ENCODE measurements around the gene PLCL2. TPM values are rescaled to one million over a fixed set of nuclear protein-coding genes. Genes with fewer than 3 reads are reported as not detected.

The PLCL2 gene
- total and polyA plus RNA-seq, 9 donors = 12.6 to 54.2 (median 24.7) TPM

DNA sequence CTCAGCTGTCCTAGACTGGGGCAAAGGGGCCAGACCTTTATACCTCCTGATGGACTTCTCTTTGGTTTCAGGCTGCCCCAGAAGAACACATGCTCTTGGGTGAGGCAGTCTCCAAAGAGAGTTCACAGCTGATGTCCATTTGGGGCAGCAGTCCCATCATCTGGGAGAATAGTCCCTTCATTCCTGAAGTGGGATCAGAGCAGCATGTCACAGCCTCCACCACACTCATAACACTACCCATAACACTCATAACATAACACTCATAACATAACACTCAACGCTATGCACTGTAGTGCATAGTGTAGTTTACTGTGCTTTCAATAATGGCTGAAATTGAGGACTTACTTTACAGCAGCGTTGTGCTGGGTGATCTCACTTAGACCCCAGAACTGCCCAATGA, 36.7 kb upstream of the PLCL2 start:
- Histone ChIP-seq H3K36me3 (no peaks in the 10 kb centered on the region), H3K4me1 (ENCODE audit: insufficient read depth) (no peaks in the 10 kb centered on the region), H3K4me3 (no peak overlapping the region), H3K9me3 (no peaks in the 10 kb centered on the region), H3K27me3 (no peaks in the 10 kb centered on the region), H3K27ac (no peak overlapping the region)
- intact Hi-C loops (cut with DNase I) = no loop called here
- WGBS, 3 donors = 95 to 97% (median 96%) methylated on average over 2 of the region's 2 CpGs
- DNase-seq = no peak
- TF ChIP-seq, protein P1, sequence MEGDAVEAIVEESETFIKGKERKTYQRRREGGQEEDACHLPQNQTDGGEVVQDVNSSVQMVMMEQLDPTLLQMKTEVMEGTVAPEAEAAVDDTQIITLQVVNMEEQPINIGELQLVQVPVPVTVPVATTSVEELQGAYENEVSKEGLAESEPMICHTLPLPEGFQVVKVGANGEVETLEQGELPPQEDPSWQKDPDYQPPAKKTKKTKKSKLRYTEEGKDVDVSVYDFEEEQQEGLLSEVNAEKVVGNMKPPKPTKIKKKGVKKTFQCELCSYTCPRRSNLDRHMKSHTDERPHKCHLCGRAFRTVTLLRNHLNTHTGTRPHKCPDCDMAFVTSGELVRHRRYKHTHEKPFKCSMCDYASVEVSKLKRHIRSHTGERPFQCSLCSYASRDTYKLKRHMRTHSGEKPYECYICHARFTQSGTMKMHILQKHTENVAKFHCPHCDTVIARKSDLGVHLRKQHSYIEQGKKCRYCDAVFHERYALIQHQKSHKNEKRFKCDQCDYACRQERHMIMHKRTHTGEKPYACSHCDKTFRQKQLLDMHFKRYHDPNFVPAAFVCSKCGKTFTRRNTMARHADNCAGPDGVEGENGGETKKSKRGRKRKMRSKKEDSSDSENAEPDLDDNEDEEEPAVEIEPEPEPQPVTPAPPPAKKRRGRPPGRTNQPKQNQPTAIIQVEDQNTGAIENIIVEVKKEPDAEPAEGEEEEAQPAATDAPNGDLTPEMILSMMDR (IDR thresholded peaks at IDR 0.05) = no peak
- no peak for TF ChIP-seq EP300 (IDR thresholded peaks at IDR 0.05)
- no peak for TF ChIP-seq POLR2A (IDR thresholded peaks at IDR 0.05)

DNA sequence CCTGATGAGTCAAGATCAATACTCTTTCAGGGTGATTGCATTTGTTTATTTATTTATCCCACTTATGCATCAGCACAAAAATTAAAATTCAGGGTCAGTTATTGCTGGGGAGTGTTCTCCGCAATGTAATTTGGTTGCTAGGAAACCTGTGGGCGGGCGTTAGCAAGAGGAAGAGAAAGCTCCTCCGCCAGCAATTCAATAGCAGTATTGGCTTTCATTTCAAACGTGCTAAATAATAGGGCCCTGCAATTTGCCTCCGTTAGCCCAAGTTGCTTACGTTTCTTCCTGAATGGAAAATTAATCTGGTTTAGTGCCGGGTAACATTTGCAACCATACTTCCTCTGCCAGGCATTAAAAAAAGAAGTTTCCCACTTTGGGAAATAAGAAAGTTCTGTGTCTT, 35.5 kb upstream of the PLCL2 start:
- no peak for TF ChIP-seq POLR2A (IDR thresholded peaks at IDR 0.05)
- TF ChIP-seq, protein P1 (IDR thresholded peaks at IDR 0.05) = no peak
- TF ChIP-seq EP300 (IDR thresholded peaks at IDR 0.05) = no peak
- peak in 3 of 5 donors; percentile 46 to 51 (median 51) for DNase-seq
- Histone ChIP-seq H3K9me3 (no peaks in the 10 kb centered on the region), H3K4me1 (ENCODE audit: insufficient read depth) (no peaks in the 10 kb centered on the region), H3K36me3 (no peaks in the 10 kb centered on the region), H3K4me3 (no peak overlapping the region), H3K27ac (no peak overlapping the region), H3K27me3 (no peaks in the 10 kb centered on the region)
- 39 to 47% (median 43%) methylated on average over 8 of the region's 8 CpGs for WGBS, 3 donors
- intact Hi-C loops (cut with DNase I) = no loop called here

DNA sequence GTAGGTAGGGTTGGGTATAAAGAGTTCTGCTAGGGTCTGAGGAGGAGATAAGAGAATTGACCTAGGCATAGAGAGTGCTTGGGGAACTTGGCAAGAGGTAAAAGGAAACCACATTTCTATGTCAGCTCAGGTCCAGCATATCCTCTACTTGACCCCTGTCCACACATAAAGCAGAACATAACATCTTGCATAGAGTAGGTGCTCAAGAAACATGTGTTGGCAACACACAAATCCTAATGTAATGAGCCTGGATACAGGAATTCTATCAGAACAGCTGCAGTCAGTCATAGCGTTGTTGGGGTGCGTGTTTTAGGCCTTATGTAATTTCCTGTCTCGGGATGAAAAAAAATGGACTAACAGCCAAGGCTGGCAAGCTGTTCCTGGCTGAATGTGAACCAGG, 35.0 kb upstream of the PLCL2 start:
- TF ChIP-seq EP300 (IDR thresholded peaks at IDR 0.05) (no peak), POLR2A (IDR thresholded peaks at IDR 0.05) (no peak)
- TF ChIP-seq, protein P1 (IDR thresholded peaks at IDR 0.05) = no peak
- H3K27ac ChIP-seq = no peak overlapping the region

DNA sequence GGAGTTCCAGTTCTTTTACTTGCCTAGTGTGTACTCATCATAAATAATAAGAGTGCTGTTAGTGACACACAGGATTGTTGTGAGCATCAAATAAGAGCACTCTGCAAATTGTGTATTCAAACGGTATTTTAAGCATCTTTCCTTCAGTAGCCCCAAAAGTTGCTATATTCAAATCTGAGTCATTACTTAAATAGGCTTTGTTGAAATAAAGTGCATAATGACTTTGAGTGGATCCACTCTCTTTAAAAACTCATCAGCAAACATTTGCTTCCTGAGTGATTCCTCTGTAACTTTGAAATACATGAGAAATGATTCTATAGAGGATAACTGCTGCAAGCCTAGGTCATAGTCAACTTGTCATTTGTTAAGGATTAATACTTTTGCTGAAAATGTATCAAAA, 29.3 kb upstream of the PLCL2 start:
- Histone ChIP-seq H3K9me3 (no peaks in the 10 kb centered on the region), H3K27ac (no peak overlapping the region), H3K4me1 (ENCODE audit: insufficient read depth) (no peaks in the 10 kb centered on the region), H3K27me3 (no peaks in the 10 kb centered on the region), H3K4me3 (no peak overlapping the region), H3K36me3 (no peaks in the 10 kb centered on the region)
- WGBS, 3 donors = 79 to 87% (median 79%) methylated on average over 1 of the region's 1 CpG
- TF ChIP-seq POLR2A (IDR thresholded peaks at IDR 0.05) = no peak
- TF ChIP-seq, protein P1 (IDR thresholded peaks at IDR 0.05) = no peak
- TF ChIP-seq EP300 (IDR thresholded peaks at IDR 0.05) = no peak
- no peak for DNase-seq
- intact Hi-C loops (cut with DNase I) = no loop called here

More for the DNA sequence above, 35.0 kb upstream of the PLCL2 start:
- DNase-seq = no peak
- H3K36me3 ChIP-seq = no peaks in the 10 kb centered on the region
- H3K9me3 ChIP-seq = no peaks in the 10 kb centered on the region
- no peaks in the 10 kb centered on the region for H3K27me3 ChIP-seq
- WGBS, 3 donors = 16 to 30% (median 27%) methylated on average over 3 of the region's 3 CpGs
- H3K4me1 ChIP-seq (ENCODE audit: insufficient read depth) = no peaks in the 10 kb centered on the region
- H3K4me3 ChIP-seq = no peak overlapping the region
- intact Hi-C loops (cut with DNase I) = no loop called here

Data from ovary (tissue), 9 donors.